ACC112 (cell line): ENCODE data around the gene TPGS2.
A peak's percentile ranks its signal among the peaks of the same experiment; 100 is the strongest.
"Not testable (repeated sequence)": the region's sequence is repeated elsewhere in the genome, so short reads cannot be mapped to it uniquely, and the experiment has no call there.

ENCODE experiments used
- H2AFZ ChIP-seq: fragments of 200-600 bp; sonication (generic); one replicate; pipeline ENCODE4 v1.6.0; 2017; ENCODE audit warnings: antibody characterized with exemption, low read length; ENCODE audit not compliant: unreplicated experiment
- H3K27ac ChIP-seq: fragments of 200-600 bp; sonication (generic); 2 replicates; pipeline ENCODE4 v1.5.1; 2014; ENCODE audit warnings: low read depth, mild to moderate bottlenecking, antibody characterized with exemption, low read length, moderate library complexity
- H3K27me3 ChIP-seq: fragments of 200-600 bp; sonication (generic); 2 replicates; pipeline ENCODE4 v1.6.1; 2014; ENCODE audit warnings: mild to moderate bottlenecking, antibody characterized with exemption, low read length, moderate library complexity, mixed read lengths; ENCODE audit not compliant: insufficient read depth
- H3K36me3 ChIP-seq: fragments of 200-600 bp; sonication (generic); 2 replicates; pipeline ENCODE4 v1.6.1; 2016; ENCODE audit warnings: mild to moderate bottlenecking, antibody characterized with exemption, low read length, moderate library complexity, mixed read lengths; ENCODE audit not compliant: insufficient read depth
- H3K4me1 ChIP-seq: fragments of 200-600 bp; sonication (generic); one replicate; pipeline ENCODE4 v1.6.1; 2016; ENCODE audit warnings: low read length, mixed read lengths; ENCODE audit not compliant: insufficient read depth, unreplicated experiment, control insufficient read depth
- H3K4me3 ChIP-seq: fragments of 200-600 bp; sonication (generic); 2 replicates; pipeline ENCODE4 v1.5.1; 2014; ENCODE audit warnings: mild to moderate bottlenecking, low read depth, low read length
- H3K79me2 ChIP-seq: fragments of 200-600 bp; sonication (generic); one replicate; pipeline ENCODE4 v1.6.0; 2016; ENCODE audit warnings: low read length; ENCODE audit not compliant: control insufficient read depth, unreplicated experiment, insufficient read depth

The TPGS2 gene

GRCh38 chr18:36825526-36825925 lies 3.3 kb downstream of the TPGS2 start:
- Histone ChIP-seq H3K36me3 (peaks cover 5% of the 10 kb centered on the region; the same call in 1 of the 2 replicates), H2AFZ (no peak overlapping the region), H3K27me3 (no peaks in the 10 kb centered on the region), H3K27ac (no peak overlapping the region), H3K79me2 (peaks cover 35% of the 10 kb centered on the region), H3K4me3 (no peak overlapping the region), H3K4me1 (peaks cover 16% of the 10 kb centered on the region)

GRCh38 chr18:36821681-36822080 lies 7.1 kb downstream of the TPGS2 start:
- Histone ChIP-seq H3K27me3 (no peaks in the 10 kb centered on the region), H2AFZ (no peak overlapping the region), H3K27ac (no peak overlapping the region), H3K79me2 (peaks cover 9% of the 10 kb centered on the region), H3K4me3 (no peak overlapping the region), H3K36me3 (peaks cover 18% of the 10 kb centered on the region), H3K4me1 (no peaks in the 10 kb centered on the region)

DNA sequence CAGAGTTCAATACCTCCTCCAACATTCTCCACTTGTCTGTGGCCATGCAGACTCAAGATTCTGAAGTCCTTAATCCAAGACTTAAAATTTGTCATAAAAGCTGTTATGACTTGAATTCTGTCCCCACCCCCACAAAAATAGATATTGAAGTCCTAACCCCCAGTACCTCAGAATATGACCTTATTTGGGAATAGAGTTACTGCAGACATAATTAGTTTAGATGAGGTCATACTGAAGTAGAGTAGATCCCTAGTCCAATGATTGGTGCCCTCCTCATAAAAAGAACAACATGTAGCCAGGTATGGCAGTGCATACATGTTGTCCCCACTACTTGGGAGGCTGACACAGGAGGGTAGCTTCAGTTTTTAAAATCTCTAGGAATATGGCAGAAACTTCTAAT lies 9.2 kb downstream of the TPGS2 start:
- Histone ChIP-seq H3K36me3 (peaks cover 16% of the 10 kb centered on the region), H2AFZ (no peak overlapping the region), H3K27ac (no peak overlapping the region), H3K4me3 (no peak overlapping the region), H3K27me3 (no peaks in the 10 kb centered on the region), H3K4me1 (no peaks in the 10 kb centered on the region), H3K79me2 (peaks cover 3% of the 10 kb centered on the region)

- Histone ChIP-seq H3K27me3 (no peaks in the 10 kb centered on the region), H2AFZ (no peak overlapping the region), H3K4me1 (no peaks in the 10 kb centered on the region), H3K36me3 (peaks cover 17% of the 10 kb centered on the region), H3K27ac (no peak overlapping the region), H3K79me2 (peaks cover 3% of the 10 kb centered on the region), H3K4me3 (no peak overlapping the region)
Observed at GRCh38 chr18:36818652-36819051, 10.2 kb downstream of the TPGS2 start.

GRCh38 chr18:36817039-36817438 lies 11.8 kb downstream of the TPGS2 start:
- Histone ChIP-seq H3K27me3 (no peaks in the 10 kb centered on the region), H3K79me2 (peaks cover 3% of the 10 kb centered on the region), H3K27ac (no peak overlapping the region), H3K36me3 (peaks cover 17% of the 10 kb centered on the region), H3K4me1 (no peaks in the 10 kb centered on the region), H3K4me3 (no peak overlapping the region), H2AFZ (no peak overlapping the region)

DNA sequence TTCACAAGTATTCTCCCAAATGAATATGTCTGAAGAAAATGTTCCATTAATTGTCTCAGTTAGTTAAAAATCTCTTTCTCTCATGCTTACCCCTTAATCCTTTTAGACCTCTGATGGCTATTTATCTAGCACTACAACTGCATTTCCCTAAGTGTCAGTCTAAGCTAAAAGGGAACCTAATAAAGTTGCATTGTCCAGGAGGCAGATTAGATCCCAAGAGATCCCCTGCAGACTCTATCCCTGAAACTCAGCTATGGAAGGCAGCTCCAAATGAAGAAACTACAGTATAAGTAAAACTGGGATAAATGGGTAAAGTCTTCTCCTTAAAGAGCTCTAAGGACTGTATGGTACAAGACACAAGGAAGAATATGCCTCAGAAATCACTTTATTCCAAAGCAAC lies 12.7 kb downstream of the TPGS2 start:
- not testable (repeated sequence) for H3K4me1 ChIP-seq, H3K27me3 ChIP-seq, H3K27ac ChIP-seq, H3K4me3 ChIP-seq, H3K79me2 ChIP-seq, H2AFZ ChIP-seq
- H3K36me3 ChIP-seq, result peaks cover 17% of the 10 kb centered on the region

GRCh38 chr18:36814994-36815393 lies 13.8 kb downstream of the TPGS2 start:
- H3K36me3 ChIP-seq, result peaks cover 17% of the 10 kb centered on the region
- no peaks in the 10 kb centered on the region for H3K27me3 ChIP-seq
- H2AFZ ChIP-seq, result no peak overlapping the region
- H3K79me2 ChIP-seq, result peaks cover 3% of the 10 kb centered on the region
- no peak overlapping the region for H3K27ac ChIP-seq
- no peaks in the 10 kb centered on the region for H3K4me1 ChIP-seq
- no peak overlapping the region for H3K4me3 ChIP-seq

GRCh38 chr18:36813824-36814223 lies 15.0 kb downstream of the TPGS2 start:
- Histone ChIP-seq H3K4me1 (peaks cover 7% of the 10 kb centered on the region), H3K79me2 (peaks cover 3% of the 10 kb centered on the region), H3K27ac (no peak overlapping the region), H3K36me3 (peaks cover 15% of the 10 kb centered on the region), H3K4me3 (no peak overlapping the region), H2AFZ (no peak overlapping the region), H3K27me3 (no peaks in the 10 kb centered on the region)

- H3K36me3 ChIP-seq, result peaks cover 9% of the 10 kb centered on the region
- H3K4me3 ChIP-seq, result no peak overlapping the region
Observed at GRCh38 chr18:36813101-36813775, 15.6 kb downstream of the TPGS2 start.

GRCh38 chr18:36812678-36813077 lies 16.1 kb downstream of the TPGS2 start:
- Histone ChIP-seq H3K4me1 (peaks cover 9% of the 10 kb centered on the region), H2AFZ (no peak overlapping the region), H3K79me2 (peaks cover 3% of the 10 kb centered on the region), H3K36me3 (peaks cover 8% of the 10 kb centered on the region), H3K27me3 (no peaks in the 10 kb centered on the region), H3K4me3 (no peak overlapping the region), H3K27ac (no peak overlapping the region)

More at GRCh38 chr18:36813101-36813775, 15.6 kb downstream of the TPGS2 start:
- Histone ChIP-seq H3K4me1 (peaks cover 9% of the 10 kb centered on the region), H3K79me2 (peaks cover 3% of the 10 kb centered on the region), H3K27ac (no peak overlapping the region), H3K27me3 (no peaks in the 10 kb centered on the region), H2AFZ (no peak overlapping the region)

- H3K36me3 ChIP-seq, result peaks cover 12% of the 10 kb centered on the region
- H3K27me3 ChIP-seq, result no peaks in the 10 kb centered on the region
- peaks cover 9% of the 10 kb centered on the region for H3K4me1 ChIP-seq
- H3K4me3 ChIP-seq, result no peak overlapping the region
- H3K27ac ChIP-seq, result 0 out of 2 replicates have a peak overlapping the region, but pooled peaks have one; percentile 1
- no peak overlapping the region for H2AFZ ChIP-seq
- H3K79me2 ChIP-seq, result peaks cover 3% of the 10 kb centered on the region
Observed at GRCh38 chr18:36811955-36812354, 16.8 kb downstream of the TPGS2 start.
